HG03520 (cell line): ENCODE measurements around the gene CCDC92B.
"Not testable (repeated sequence)": the region's sequence is repeated elsewhere in the genome, so short reads cannot be mapped to it uniquely, and the experiment has no call there.

ENCODE experiments used
- ATAC-seq: cut with Tn5 transposase; IDR thresholded peaks from one replicate; pipeline ENCODE4 v1.9.1; 2021; ENCODE audit warnings: mild to moderate bottlenecking, moderate library complexity; ENCODE audit not compliant: unreplicated experiment

CCDC92B gene

DNA sequence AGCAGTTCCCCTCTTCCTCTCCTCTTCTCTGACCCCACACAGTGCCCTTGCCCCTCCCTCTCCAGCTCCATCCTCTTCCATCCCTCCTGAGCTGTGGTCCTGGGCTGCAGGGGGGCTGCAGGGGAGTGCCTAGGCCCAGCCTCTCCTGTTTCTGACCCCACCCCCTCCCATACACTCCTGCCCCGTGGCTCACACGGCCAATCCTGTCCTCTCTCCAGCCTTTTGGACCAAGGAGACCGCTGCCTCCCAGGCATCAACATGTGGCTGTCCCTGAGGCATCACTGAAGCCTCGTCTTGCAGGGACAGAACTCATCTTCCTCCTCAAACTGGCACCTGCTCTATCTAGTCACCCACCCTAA lies 44.6 kb downstream of the CCDC92B start:
- ATAC-seq = no peak

DNA sequence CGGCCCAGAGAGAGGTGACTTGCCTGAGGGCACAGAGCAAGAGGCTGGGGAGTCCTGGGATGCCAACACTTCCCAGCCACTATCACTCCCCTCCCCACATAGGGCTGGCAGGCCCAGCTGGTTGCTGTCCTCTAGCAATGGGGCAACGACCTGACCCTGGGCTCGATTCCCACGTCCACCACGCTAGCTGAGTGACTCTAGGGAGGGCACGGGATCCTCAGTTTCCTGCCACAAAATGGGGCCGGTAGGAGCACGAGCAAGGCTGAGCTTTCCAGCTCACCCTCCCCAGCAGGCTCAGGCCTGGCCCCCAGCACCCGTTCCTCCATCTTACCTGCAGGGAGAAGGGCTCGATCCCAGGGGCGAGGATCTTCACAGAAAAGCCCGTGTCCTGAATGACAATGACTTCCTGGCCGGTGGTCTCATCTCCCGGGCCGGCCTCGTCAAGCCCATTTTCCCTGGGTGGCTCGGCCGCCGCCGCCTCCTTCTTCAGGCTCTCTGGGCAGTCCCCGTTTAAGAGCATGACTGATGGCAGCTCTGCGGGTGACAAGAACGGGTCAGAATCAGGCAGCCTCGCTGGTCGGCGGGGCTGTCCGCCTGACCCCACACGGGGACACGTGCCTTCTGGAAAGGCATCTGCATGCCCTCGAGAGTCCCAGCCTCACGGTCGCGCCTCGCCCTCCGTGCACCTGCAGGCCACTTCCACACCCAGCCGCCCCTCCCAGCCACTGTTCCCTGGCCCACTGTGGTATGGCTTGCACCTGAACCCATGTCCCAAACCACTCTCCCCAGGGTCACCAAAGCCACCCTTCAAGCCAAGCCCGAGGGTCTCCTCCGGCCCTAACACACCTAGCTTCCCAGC lies 45.2 kb downstream of the CCDC92B start:
- ATAC-seq = no peak

GRCh38 chr17:2703606-2704005 lies 45.8 kb downstream of the CCDC92B start:
- no peak for ATAC-seq

GRCh38 chr17:2703181-2703580 lies 46.3 kb downstream of the CCDC92B start:
- ATAC-seq = no peak

- ATAC-seq = no peak
Measured at GRCh38 chr17:2701996-2702741, 47.3 kb downstream of the CCDC92B start.

DNA sequence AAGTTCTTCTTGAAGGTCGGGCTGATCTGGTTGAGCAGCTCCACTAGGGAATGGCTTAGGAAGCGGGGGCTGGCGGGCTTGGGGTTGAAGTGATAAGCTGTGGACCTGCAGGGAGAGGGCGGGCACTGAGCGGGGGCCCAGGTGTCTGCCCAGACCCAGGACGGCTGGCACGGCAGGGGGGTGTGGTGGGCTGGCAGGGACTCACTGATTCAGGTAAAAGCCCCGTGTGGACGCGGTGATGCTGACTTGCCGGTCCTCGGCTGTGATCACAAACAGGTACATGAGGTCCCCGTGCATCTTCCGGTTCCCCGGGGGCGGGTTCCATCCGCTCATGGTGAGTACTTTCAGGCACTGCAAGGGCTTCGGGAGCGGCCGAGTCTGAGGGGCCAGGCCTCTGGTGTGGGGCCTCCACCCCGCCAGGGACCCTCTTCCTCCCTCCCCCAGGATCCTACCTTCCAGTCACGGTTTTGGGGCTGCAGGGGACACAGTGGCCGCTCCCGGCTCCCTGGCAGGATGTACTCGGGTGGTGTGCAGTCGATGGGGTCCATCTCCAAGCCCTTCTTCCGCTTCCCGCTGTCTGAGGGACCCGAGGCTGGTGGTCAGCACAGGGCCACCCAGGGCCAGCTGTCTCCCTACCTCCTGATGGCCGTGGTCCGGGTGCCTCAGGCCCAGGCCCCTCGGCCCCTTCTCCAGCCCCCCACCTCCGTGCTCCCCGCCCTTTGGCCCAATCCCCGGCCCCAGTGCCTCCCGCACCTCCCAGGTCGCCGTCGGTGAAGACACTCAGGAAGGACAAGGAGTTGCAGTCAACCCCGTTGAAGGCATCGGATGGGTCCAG lies 48.1 kb downstream of the CCDC92B start:
- ATAC-seq = no peak

- no peak for ATAC-seq
Measured at GRCh38 chr17:2700491-2701141, 48.8 kb downstream of the CCDC92B start.

GRCh38 chr17:2700030-2700490 lies 49.4 kb downstream of the CCDC92B start:
- no peak for ATAC-seq

DNA sequence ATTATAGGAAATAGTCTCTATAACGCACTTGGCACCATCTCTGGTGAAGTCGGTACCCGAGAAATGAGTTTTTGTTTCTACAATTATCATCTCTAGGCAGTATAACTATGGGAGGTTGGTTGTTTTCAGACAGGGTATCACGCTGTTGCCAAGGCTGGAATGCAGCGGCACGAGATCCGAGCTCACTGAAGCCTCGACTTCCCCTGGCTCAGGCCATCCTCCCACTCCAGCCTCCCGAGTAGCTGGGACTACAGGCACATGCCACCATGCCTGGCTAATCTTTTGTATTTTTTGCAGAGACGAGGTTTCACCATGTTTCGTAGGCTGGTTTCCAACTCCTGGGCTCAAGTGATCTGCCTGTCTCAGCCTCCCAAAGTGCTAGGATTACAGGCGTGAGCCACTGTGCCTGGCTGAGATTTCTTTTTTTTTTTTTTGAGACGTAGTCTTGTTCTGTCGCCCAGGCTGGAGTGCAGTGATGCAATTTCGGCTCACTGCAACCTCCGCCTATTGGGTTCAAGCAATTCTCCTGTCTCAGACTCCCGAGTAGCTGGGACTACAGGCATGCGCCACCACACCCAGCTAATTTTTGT lies 50.1 kb downstream of the CCDC92B start:
- not testable (repeated sequence) for ATAC-seq

DNA sequence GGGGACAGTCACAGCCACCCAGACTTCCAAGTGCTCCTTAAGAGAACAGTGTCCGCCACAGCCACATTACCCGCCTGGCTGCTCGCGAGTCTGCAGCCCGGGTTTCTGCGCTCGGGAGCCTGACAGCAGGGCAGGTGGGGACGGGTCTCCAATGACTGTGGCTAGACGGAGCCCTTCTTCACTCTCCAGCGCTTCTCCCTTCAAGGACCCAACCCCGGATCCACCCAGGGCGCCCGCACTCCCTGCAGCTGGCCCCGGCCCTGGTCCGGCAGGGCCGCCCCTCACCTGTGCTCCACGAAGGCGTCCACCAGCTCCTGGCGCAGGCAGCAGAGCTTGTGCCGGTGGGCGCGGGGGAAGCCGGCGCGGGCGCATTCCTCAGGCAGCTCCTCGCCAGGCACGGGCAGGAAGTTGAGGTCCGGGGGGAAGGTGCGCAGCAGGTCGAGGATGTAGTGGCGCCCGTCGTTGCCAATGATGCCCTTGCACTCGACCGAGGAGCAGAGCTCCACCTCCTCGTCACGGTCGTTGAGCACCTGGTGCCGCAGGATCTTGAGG lies 51.8 kb downstream of the CCDC92B start:
- ATAC-seq = no peak

- ATAC-seq = no peak
Measured at GRCh38 chr17:2695961-2696760, 53.3 kb downstream of the CCDC92B start.

- ATAC-seq = no peak
Measured at GRCh38 chr17:2695243-2695960, 54.0 kb downstream of the CCDC92B start.

GRCh38 chr17:2694381-2695242 lies 54.8 kb downstream of the CCDC92B start:
- ATAC-seq = no peak

GRCh38 chr17:2693561-2694380 lies 55.7 kb downstream of the CCDC92B start:
- ATAC-seq = no peak

- ATAC-seq = no peak
Measured at GRCh38 chr17:2692781-2693135, 56.7 kb downstream of the CCDC92B start.

DNA sequence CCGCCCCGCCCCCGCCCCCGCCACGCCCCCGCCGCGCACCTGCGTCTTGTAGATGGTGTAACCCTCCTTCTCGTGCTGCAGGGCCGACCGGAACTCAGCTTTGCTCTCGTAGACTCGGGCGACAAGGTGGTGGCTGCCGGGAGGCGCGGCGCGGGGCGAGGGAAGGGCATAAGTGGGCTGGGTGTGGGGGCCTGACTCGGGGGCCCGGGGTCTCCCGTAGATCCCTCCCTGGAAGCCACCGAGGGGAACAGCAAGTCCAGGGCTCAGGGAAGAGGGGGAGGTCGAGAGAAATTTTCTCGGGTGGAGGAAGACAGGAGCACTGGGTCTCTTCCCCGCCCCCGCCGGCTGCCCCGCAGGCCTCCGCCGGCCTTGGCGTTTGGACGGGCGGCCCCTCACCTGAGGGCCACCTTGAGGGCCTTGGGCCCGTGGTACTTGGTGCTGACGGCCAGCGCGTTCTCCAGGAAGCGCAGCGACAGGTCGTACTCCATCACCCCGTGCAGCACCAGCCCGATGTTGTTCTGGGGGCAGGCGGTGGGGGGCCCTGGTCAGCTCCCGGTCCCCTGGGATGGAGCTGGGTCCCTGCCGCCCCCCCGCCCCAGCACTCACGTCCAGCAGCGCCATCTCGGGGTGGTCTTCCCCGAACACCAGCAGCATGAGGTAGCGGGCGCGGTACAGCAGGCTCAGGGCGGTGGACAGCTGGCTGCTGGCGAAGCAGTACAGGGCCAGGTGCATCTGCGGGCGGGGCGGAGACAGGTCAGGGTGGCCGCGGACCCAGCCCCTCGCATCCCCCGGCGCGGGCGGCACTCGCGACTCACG lies 57.3 kb downstream of the CCDC92B start:
- ATAC-seq = no peak
